Measurements from ENCODE around the gene MED15.

GRCh38 chr22:20526305-20526627 lies 18.9 kb downstream of the MED15 start:
- TF ChIP-seq CTCF (IDR thresholded peaks at IDR 0.05) (no peak), EP300 (IDR thresholded peaks at IDR 0.05) (no peak), POLR2A (IDR thresholded peaks at IDR 0.05) (no peak)
